ELF-1 (cell line): ENCODE data around the gene UBA1.

ENCODE experiments used
- DNase-seq: peaks from one replicate; pipeline ENCODE4 v3.0.0-alpha.2; 2016; ENCODE audit warnings: low read depth, low spot score

UBA1 gene

GRCh38 chrX:47187106-47187677, 6.4 kb upstream of the UBA1 start:
- DNase-seq, result peak; percentile 32

DNA sequence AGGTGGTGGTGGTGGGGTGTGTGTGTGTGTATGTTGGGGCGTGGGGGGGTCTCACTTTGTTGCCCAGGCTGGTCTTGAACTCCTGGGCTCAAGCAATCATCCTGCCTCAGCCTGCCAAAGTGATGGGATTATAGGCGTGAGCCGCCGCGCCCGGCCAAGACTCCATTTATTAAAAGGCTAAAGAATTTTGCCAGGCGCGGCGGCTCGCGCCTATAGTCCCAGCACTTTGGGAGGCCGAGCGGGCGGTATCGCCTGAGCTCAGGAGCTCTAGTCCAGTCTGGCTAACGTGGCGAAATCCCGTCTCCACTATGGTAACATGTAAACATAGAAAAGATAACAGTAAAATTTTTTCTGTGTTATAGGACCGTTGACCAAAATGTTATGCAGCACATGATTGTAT, 3.7 kb upstream of the UBA1 start:
- DNase-seq, result peak; percentile 41

DNA sequence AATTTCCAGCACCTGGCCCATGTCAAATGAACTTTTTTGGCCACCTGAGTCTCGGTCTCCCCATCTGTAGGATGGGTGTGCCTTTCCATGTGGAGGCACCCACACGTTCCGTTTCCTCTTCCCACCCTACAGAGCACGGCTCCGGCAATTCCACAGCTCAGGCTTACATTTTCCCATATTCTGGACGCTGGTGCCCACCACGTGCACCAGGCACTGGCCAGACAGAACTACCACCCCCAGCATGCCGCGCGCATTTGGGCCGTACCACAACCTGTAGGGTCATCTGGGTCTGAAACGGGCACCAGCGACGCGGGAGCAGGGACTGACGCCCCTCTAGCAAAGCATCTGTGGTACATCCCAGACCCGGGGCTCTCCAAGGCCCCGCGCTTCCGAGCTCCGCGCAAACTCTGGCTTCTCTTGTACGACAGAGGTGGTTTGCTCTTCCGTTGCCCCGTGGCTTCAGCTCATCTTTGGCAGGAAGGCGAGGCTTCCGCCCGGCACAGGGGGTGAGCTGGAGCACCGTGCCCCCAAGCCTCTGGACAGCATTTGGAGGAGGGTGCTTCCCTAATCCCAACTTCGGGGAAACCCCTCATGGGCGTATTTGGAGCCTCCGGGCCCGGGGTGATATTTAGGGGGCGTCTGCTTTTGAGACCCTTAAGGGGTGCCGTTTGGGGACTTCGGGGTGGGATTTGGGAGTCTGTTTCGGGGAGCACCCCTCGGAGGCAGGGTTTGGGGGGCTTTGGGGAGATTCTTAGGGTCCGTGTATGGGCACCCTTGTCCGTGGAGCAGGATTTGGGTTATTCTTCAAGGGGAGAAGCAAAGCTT, 3.0 kb upstream of the UBA1 start:
- DNase-seq, result peak; percentile 98

DNA sequence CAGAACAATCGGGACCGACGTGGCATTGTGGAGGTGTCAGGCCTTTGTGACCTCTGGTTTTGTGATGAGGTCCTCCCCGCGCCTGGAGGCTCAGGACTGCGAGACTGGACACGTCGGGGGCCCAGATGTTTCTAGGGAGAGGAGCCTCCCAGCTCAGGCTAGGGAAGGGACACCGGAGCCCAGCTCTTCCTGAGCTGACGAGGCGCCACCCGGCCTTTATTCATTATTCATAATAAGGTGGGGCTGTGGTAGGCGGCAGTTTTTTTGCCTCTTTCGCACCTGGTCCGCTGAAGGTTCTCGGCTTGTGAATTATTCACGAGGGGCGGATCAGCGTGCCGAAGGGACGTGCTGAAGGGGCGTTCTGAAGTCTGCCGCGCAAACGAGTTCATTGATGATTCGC, 2.3 kb upstream of the UBA1 start:
- peak; percentile 65 for DNase-seq

DNA sequence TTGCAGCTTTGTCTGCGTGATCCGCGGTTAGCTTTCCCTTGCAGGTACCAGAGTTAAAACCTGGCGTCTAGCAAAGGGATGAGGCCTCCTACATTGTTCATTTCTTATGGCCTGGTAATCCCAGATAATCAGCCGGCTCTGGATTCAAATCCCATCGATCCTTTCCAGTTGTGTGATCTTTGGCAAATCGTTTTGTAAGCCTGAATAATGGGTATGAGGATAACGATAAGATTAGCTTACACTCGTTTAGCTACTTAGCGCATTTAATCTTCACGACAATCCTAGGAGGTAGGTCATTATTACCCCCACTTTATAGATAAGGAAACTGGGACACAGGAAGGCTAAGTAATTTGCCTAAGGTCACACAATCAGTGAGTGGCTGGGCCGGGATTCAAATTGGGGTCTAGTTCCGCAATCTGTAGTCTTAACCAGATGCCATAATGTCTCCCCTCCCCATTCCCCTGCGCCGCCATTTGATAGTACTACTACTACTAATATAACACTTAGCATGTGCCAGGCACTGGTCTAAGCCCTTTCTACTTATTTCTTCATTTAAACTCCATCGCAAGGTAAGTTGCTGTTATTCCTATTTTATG, 1.7 kb upstream of the UBA1 start:
- DNase-seq, result no peak

- DNase-seq, result no peak
Observed at GRCh38 chrX:47194194-47194787, 662 bp downstream of the UBA1 start.

DNA sequence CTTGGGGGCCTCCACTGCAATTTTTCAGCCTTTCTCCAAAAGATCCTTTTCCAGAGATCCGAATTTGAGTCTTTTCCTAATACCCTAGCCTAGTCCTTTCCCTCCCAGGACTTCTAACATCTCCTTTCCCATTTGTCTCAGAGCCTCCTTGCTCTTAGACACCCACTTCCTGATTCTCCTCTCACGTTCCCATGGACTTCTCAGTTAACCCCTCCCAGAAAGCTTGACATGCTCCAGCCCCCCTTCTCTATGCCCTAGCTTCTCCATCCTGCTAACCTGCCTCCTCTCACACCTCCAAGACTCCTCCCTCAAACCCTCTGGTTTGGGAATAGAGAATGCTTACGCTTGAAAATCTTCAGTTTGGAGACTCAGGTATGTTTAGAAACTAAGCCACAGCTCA, 2.5 kb downstream of the UBA1 start:
- no peak for DNase-seq

GRCh38 chrX:47197526-47197925, 3.9 kb downstream of the UBA1 start:
- peak; percentile 24 for DNase-seq

GRCh38 chrX:47198026-47198686, 4.5 kb downstream of the UBA1 start:
- DNase-seq, result peak; percentile 80

DNA sequence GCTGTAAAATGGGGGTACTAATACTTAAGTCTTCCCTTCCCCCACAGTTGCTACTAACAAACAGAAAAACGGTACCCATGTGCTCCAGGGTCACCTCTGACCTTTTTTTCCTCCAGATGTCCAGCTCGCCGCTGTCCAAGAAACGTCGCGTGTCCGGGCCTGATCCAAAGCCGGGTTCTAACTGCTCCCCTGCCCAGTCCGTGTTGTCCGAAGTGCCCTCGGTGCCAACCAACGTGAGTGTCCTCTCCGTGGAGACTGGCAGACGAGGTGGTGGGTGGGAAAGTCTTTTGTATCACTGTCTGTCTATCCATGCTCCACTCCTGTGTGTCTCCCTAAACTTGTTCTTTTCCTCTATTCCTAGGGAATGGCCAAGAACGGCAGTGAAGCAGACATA, 5.1 kb downstream of the UBA1 start:
- DNase-seq, result no peak

DNA sequence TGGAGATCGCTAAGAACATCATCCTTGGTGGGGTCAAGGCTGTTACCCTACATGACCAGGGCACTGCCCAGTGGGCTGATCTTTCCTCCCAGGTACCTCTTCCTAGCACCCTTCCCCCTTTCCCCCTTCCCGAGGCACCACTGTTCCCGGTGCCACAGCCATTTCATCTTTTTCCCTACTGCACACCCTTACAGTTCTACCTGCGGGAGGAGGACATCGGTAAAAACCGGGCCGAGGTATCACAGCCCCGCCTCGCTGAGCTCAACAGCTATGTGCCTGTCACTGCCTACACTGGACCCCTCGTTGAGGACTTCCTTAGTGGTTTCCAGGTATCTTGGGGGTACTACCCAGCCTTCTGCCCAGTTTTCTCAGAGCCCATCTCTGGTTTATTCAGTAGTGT, 5.7 kb downstream of the UBA1 start:
- no peak for DNase-seq

GRCh38 chrX:47200385-47201150, 6.9 kb downstream of the UBA1 start:
- peak; percentile 49 for DNase-seq

DNA sequence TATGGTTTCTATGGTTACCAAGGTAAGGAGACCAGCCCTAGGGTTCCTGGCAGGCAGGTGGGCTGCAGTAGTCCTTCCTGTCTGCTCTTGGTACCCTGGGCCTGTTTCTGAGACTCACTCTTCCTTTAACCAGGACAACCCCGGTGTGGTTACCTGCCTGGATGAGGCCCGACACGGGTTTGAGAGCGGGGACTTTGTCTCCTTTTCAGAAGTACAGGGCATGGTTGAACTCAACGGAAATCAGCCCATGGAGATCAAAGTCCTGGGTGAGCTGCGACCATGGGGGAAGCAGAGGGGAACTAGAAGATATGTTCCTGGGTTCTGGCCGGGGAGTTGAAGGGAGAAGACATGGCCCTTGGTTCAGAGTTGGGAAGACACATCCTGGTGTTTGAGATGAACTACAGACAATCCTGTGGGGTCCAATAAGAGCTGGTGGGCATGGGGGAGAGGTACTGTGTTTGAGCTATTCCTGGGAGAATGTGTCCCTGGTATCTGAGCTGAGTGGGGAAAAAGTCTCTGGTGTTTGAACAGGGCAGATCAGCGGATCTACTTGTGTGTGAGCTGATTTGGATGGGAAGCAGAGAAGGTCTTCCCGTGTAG, 7.8 kb downstream of the UBA1 start:
- DNase-seq, result no peak

GRCh38 chrX:47202316-47202715, 8.7 kb downstream of the UBA1 start:
- DNase-seq, result no peak

DNA sequence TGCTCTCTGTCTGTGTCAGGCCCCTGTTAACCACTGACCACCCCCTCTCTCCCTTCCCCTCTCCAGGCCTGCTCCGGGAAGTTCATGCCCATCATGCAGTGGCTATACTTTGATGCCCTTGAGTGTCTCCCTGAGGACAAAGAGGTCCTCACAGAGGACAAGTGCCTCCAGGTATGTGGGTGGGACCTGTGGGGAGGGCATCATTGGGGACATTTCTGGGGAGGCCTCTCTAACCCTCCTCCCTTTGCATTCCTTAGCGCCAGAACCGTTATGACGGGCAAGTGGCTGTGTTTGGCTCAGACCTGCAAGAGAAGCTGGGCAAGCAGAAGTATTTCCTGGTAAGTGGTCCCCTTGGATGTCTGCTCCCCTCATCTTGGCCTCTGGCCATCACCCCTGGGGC, 9.2 kb downstream of the UBA1 start:
- no peak for DNase-seq

- DNase-seq, result peak; percentile 31
Observed at GRCh38 chrX:47204970-47205369, 11.3 kb downstream of the UBA1 start.

DNA sequence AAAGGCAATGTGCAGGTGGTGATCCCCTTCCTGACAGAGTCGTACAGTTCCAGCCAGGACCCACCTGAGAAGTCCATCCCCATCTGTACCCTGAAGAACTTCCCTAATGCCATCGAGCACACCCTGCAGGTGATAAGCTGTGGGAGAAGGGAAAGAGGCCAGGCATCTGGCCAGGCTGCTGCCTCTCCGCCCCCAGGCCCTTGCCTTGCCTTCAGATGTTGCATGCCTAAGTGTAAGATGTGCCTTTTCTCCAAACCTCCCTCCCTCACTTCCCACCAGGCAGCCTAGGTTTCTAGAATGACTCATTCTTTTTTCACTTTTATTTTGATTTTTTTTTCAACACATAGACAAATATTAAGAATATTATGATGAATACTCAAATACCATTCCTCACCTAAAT, 12.7 kb downstream of the UBA1 start:
- peak; percentile 63 for DNase-seq

DNA sequence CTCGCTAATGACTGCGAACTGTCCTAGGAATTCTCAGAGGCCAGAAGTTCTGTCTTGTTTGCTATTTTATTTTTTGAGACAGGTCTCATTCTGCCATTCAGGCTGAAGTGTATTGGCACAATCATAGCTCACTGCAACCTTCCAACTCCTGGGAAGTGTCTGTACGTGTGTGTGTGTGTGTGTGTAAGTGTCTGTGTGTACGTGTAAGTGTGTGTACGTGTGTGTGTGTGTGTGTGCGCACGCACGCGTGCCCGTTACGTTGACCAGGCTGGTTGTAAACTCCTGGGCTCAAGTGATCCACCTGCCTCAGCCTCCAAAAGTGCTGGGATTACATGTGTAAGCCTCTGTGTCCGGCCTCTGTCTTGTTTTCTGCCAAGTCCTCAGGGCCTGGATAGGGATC, 14.5 kb downstream of the UBA1 start:
- no peak for DNase-seq

DNA sequence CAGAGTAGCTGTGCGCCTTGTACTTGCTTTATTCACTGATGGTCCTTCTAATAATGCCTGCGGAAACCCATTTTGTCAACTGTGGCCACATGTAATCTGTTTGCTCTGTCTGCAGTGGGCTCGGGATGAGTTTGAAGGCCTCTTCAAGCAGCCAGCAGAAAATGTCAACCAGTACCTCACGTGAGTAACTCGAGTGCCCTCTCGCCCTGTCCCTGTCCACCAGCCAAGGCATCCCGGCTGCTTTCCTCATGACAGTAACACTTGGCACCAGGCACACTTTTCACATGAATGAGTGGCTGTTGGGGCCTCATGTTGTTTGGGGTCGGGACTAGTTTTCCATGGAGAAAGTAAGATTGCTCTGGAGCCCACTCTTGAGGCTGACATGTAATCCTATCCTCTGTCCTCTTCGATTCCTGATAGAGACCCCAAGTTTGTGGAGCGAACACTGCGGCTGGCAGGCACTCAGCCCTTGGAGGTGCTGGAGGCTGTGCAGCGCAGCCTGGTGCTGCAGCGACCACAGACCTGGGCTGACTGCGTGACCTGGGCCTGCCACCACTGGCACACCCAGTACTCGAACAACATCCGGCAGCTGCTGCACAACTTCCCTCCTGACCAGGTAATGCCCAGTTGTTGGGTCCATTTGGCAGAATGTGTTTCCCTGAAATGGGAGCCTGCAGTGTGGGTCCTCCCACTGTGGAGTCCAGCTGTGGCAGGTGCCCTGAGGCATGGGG, 16.0 kb downstream of the UBA1 start:
- no peak for DNase-seq
